Measurements from ENCODE around the gene DNAJA1. TPM values are rescaled to one million over a fixed set of nuclear protein-coding genes. Genes with fewer than 3 reads are reported as not detected.

The DNAJA1 gene
- total and polyA plus RNA-seq, 4 donors, result 60.9 to 96.6 (median 73.4) TPM

GRCh38 chr9:32978051-32978450 is 47.0 kb upstream of the DNAJA1 start:
- Histone ChIP-seq H3K4me1 (ENCODE audit: control insufficient read depth in 4 of 4, insufficient read depth in 4 of 4, low read length in 3 of 4) (no peaks in the 10 kb centered on the region), H3K4me3 (ENCODE audit: low read depth in 1 of 3, low read length in 3 of 3) (no peak overlapping the region), H3K9ac (ENCODE audit: low read depth in 1 of 2, low read length in 2 of 2) (no peak overlapping the region), H3K27me3 (ENCODE audit: control insufficient read depth in 4 of 4, insufficient read depth in 4 of 4, low read length in 3 of 4) (no peaks in the 10 kb centered on the region), H3K27ac (ENCODE audit: low read depth in 1 of 2, low read length in 2 of 2) (no peak overlapping the region), H3K36me3 (ENCODE audit: control insufficient read depth in 4 of 4, insufficient read depth in 3 of 4, low read depth in 1 of 4, low read length in 3 of 4) (peaks cover 6 to 25% (median 21%) of the 10 kb centered on the region in 4 donors), H3K9me3 (ENCODE audit: control insufficient read depth in 4 of 4, low read length in 3 of 4) (no peaks in the 10 kb centered on the region)
- 96% methylated on average over 2 of the region's 2 CpGs for WGBS
- TF ChIP-seq NR2F2 (IDR thresholded peaks at IDR 0.05), result no peak
- no peak for DNase-seq (ENCODE audit: low spot score)

DNA sequence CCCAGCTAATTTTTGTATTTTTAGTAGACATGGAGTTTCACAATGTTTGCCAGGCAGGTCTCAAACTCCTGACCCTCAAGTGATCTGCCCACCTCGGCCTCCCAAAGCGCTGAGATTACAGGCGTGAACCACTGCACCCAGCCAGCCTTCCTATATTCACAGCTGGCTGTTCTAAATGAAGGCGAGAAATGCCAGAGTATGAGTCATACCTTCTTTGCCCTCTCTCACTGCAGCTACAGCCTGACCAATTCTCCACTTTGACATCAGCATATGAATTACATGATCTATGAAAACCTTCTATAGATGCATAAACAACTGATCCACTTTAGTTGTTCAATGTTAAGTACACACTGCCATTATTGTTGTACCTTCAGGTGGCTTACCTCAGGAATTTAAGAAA is 38.1 kb upstream of the DNAJA1 start:
- WGBS, result 94% methylated on average over 4 of the region's 4 CpGs
- DNase-seq (ENCODE audit: low spot score), result no peak
- no peaks in the 10 kb centered on the region for H3K9me3 ChIP-seq (ENCODE audit: control insufficient read depth in 4 of 4, low read length in 3 of 4)
- H3K36me3 ChIP-seq (ENCODE audit: control insufficient read depth in 4 of 4, insufficient read depth in 3 of 4, low read depth in 1 of 4, low read length in 3 of 4), result peaks cover 9 to 61% (median 48%) of the 10 kb centered on the region in 4 donors
- TF ChIP-seq MAX (IDR thresholded peaks at IDR 0.05) (no peak), ZBTB33 (IDR thresholded peaks at IDR 0.05) (no peak), GABPA (IDR thresholded peaks at IDR 0.05 in 1 of 2, conservative IDR thresholded peaks at IDR 0.05 in 1 of 2) (no peak), FOXA2 (IDR thresholded peaks at IDR 0.05) (no peak)
- H3K27me3 ChIP-seq (ENCODE audit: control insufficient read depth in 4 of 4, insufficient read depth in 4 of 4, low read length in 3 of 4), result no peaks in the 10 kb centered on the region
- no peaks in the 10 kb centered on the region for H3K4me1 ChIP-seq (ENCODE audit: control insufficient read depth in 4 of 4, insufficient read depth in 4 of 4, low read length in 3 of 4)
- H3K27ac ChIP-seq (ENCODE audit: low read depth in 1 of 2, low read length in 2 of 2), result no peak overlapping the region
- H3K9ac ChIP-seq (ENCODE audit: low read depth in 1 of 2, low read length in 2 of 2), result no peak overlapping the region
- no peak overlapping the region for H3K4me3 ChIP-seq (ENCODE audit: low read depth in 1 of 3, low read length in 3 of 3)

- peaks cover 3 to 44% (median 31%) of the 10 kb centered on the region in 4 donors for H3K36me3 ChIP-seq (ENCODE audit: control insufficient read depth in 4 of 4, insufficient read depth in 3 of 4, low read depth in 1 of 4, low read length in 3 of 4)
Observed at GRCh38 chr9:32989660-32990059, 35.4 kb upstream of the DNAJA1 start.

More at GRCh38 chr9:32989660-32990059, 35.4 kb upstream of the DNAJA1 start:
- Histone ChIP-seq H3K27me3 (ENCODE audit: control insufficient read depth in 4 of 4, insufficient read depth in 4 of 4, low read length in 3 of 4) (no peaks in the 10 kb centered on the region), H3K27ac (ENCODE audit: low read depth in 1 of 2, low read length in 2 of 2) (no peak overlapping the region), H3K9me3 (ENCODE audit: control insufficient read depth in 4 of 4, low read length in 3 of 4) (no peaks in the 10 kb centered on the region), H3K4me1 (ENCODE audit: control insufficient read depth in 4 of 4, insufficient read depth in 4 of 4, low read length in 3 of 4) (no peaks in the 10 kb centered on the region), H3K4me3 (ENCODE audit: low read depth in 1 of 3, low read length in 3 of 3) (no peak overlapping the region), H3K9ac (ENCODE audit: low read depth in 1 of 2, low read length in 2 of 2) (no peak overlapping the region)
- DNase-seq (ENCODE audit: low spot score), result no peak
- WGBS, result 94% methylated on average over 8 of the region's 8 CpGs
- TF ChIP-seq ATF3 (IDR thresholded peaks at IDR 0.05) (no peak), EGR1 (IDR thresholded peaks at IDR 0.05; ENCODE audit: low read depth in 2 of 2) (no peak), FOXA1 (IDR thresholded peaks at IDR 0.05) (no peak), RAD21 (IDR thresholded peaks at IDR 0.05) (no peak), MAX (IDR thresholded peaks at IDR 0.05) (no peak), HNF4G (IDR thresholded peaks at IDR 0.05) (no peak)
- TF ChIP-seq, protein P1, sequence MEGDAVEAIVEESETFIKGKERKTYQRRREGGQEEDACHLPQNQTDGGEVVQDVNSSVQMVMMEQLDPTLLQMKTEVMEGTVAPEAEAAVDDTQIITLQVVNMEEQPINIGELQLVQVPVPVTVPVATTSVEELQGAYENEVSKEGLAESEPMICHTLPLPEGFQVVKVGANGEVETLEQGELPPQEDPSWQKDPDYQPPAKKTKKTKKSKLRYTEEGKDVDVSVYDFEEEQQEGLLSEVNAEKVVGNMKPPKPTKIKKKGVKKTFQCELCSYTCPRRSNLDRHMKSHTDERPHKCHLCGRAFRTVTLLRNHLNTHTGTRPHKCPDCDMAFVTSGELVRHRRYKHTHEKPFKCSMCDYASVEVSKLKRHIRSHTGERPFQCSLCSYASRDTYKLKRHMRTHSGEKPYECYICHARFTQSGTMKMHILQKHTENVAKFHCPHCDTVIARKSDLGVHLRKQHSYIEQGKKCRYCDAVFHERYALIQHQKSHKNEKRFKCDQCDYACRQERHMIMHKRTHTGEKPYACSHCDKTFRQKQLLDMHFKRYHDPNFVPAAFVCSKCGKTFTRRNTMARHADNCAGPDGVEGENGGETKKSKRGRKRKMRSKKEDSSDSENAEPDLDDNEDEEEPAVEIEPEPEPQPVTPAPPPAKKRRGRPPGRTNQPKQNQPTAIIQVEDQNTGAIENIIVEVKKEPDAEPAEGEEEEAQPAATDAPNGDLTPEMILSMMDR (IDR thresholded peaks at IDR 0.05; ENCODE audit: low read depth, low read length, missing input control), result no peak

Measured in liver (tissue), 9 donors.